ENCODE results near the gene FGA. TPM values are rescaled to one million over a fixed set of nuclear protein-coding genes. Genes with fewer than 3 reads are reported as not detected.

Gene FGA
- total and polyA plus RNA-seq, 4 donors: 8,747 to 25,210 (median 14,399) TPM

DNA sequence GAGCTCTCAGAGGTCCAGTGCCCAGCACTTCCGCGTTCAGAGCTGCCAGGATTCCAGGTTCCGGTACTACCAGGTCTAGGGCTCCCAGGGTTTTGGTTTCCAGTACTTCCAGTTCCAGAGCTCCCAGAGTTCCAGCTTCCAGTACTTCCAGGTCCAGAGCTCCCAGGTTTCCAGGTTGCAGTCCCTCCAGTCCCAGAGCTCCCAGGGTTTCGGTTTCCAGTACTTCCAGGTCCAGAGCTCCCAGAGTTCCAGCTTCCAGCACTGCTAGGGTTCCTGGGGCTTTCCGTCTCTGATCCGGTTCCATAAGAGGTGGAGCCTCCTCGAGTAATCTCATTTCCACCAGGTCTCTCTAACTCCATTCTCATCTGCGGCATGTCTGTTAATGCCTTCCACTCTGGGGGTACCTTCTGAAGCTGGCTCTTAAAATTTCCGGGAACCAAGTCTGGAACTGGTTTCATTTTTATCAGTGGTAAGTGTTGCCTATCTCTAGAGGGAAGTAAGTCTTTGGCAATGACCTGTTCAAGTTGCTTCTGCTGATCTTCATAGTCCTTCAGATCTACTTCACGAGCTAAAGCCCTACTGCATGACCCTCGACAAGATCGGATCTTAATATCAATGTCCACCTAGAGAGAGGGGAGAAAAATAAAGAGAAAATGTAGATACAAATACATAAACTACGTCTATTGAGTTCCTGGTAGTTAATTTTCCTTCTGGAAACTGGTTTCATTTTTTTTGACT lies 4.1 kb downstream of the FGA start:
- H3K9me3 ChIP-seq (ENCODE audit: control insufficient read depth in 4 of 4, low read length in 3 of 4): no peaks in the 10 kb centered on the region
- H3K4me3 ChIP-seq (ENCODE audit: low read depth in 1 of 3, low read length in 3 of 3): peak overlapping the region; percentile 39 to 94 (median 65)
- 35% methylated on average over 13 of the region's 13 CpGs for WGBS
- peaks cover 2 to 35% (median 29%) of the 10 kb centered on the region in 4 donors for H3K36me3 ChIP-seq (ENCODE audit: control insufficient read depth in 4 of 4, insufficient read depth in 3 of 4, low read depth in 1 of 4, low read length in 3 of 4)
- peaks cover 0 to 22% (median 7%) of the 10 kb centered on the region in 4 donors for H3K4me1 ChIP-seq (ENCODE audit: control insufficient read depth in 4 of 4, insufficient read depth in 4 of 4, low read length in 3 of 4)
- no peak for DNase-seq (ENCODE audit: low spot score)
- H3K27ac ChIP-seq (ENCODE audit: low read depth in 1 of 2, low read length in 2 of 2): peak overlapping the region; percentile 14 to 37
- no peaks in the 10 kb centered on the region for H3K27me3 ChIP-seq (ENCODE audit: control insufficient read depth in 4 of 4, insufficient read depth in 4 of 4, low read length in 3 of 4)
- TF ChIP-seq JUND (IDR thresholded peaks at IDR 0.05) (peak in 1 of 2 donors; percentile 21), FOXA2 (IDR thresholded peaks at IDR 0.05) (no peak), TAF1 (conservative IDR thresholded peaks at IDR 0.05) (no peak), FOXA1 (IDR thresholded peaks at IDR 0.05) (no peak), YY1 (IDR thresholded peaks at IDR 0.05) (no peak), SP1 (IDR thresholded peaks at IDR 0.05) (peak; percentile 17), HNF4G (IDR thresholded peaks at IDR 0.05) (no peak), EGR1 (IDR thresholded peaks at IDR 0.05; ENCODE audit: low read depth in 2 of 2) (peak in 1 of 2 donors; percentile 14), RXRA (IDR thresholded peaks at IDR 0.05) (no peak), GABPA (IDR thresholded peaks at IDR 0.05 in 1 of 2, conservative IDR thresholded peaks at IDR 0.05 in 1 of 2) (peak in 1 of 2 donors; percentile 18), HNF4A (conservative IDR thresholded peaks at IDR 0.05) (no peak), RAD21 (IDR thresholded peaks at IDR 0.05) (no peak)
- TF ChIP-seq, protein P1, sequence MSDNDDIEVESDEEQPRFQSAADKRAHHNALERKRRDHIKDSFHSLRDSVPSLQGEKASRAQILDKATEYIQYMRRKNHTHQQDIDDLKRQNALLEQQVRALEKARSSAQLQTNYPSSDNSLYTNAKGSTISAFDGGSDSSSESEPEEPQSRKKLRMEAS (IDR thresholded peaks at IDR 0.05): peak; percentile 69
- TF ChIP-seq, protein P2, sequence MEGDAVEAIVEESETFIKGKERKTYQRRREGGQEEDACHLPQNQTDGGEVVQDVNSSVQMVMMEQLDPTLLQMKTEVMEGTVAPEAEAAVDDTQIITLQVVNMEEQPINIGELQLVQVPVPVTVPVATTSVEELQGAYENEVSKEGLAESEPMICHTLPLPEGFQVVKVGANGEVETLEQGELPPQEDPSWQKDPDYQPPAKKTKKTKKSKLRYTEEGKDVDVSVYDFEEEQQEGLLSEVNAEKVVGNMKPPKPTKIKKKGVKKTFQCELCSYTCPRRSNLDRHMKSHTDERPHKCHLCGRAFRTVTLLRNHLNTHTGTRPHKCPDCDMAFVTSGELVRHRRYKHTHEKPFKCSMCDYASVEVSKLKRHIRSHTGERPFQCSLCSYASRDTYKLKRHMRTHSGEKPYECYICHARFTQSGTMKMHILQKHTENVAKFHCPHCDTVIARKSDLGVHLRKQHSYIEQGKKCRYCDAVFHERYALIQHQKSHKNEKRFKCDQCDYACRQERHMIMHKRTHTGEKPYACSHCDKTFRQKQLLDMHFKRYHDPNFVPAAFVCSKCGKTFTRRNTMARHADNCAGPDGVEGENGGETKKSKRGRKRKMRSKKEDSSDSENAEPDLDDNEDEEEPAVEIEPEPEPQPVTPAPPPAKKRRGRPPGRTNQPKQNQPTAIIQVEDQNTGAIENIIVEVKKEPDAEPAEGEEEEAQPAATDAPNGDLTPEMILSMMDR (IDR thresholded peaks at IDR 0.05; ENCODE audit: low read depth, low read length, missing input control): no peak
- TF ChIP-seq, protein P3, sequence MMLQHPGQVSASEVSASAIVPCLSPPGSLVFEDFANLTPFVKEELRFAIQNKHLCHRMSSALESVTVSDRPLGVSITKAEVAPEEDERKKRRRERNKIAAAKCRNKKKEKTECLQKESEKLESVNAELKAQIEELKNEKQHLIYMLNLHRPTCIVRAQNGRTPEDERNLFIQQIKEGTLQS (IDR thresholded peaks at IDR 0.05): no peak
- TF ChIP-seq, protein P4, sequence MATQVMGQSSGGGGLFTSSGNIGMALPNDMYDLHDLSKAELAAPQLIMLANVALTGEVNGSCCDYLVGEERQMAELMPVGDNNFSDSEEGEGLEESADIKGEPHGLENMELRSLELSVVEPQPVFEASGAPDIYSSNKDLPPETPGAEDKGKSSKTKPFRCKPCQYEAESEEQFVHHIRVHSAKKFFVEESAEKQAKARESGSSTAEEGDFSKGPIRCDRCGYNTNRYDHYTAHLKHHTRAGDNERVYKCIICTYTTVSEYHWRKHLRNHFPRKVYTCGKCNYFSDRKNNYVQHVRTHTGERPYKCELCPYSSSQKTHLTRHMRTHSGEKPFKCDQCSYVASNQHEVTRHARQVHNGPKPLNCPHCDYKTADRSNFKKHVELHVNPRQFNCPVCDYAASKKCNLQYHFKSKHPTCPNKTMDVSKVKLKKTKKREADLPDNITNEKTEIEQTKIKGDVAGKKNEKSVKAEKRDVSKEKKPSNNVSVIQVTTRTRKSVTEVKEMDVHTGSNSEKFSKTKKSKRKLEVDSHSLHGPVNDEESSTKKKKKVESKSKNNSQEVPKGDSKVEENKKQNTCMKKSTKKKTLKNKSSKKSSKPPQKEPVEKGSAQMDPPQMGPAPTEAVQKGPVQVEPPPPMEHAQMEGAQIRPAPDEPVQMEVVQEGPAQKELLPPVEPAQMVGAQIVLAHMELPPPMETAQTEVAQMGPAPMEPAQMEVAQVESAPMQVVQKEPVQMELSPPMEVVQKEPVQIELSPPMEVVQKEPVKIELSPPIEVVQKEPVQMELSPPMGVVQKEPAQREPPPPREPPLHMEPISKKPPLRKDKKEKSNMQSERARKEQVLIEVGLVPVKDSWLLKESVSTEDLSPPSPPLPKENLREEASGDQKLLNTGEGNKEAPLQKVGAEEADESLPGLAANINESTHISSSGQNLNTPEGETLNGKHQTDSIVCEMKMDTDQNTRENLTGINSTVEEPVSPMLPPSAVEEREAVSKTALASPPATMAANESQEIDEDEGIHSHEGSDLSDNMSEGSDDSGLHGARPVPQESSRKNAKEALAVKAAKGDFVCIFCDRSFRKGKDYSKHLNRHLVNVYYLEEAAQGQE (IDR thresholded peaks at IDR 0.05): no peak
- TF ChIP-seq, protein P5, sequence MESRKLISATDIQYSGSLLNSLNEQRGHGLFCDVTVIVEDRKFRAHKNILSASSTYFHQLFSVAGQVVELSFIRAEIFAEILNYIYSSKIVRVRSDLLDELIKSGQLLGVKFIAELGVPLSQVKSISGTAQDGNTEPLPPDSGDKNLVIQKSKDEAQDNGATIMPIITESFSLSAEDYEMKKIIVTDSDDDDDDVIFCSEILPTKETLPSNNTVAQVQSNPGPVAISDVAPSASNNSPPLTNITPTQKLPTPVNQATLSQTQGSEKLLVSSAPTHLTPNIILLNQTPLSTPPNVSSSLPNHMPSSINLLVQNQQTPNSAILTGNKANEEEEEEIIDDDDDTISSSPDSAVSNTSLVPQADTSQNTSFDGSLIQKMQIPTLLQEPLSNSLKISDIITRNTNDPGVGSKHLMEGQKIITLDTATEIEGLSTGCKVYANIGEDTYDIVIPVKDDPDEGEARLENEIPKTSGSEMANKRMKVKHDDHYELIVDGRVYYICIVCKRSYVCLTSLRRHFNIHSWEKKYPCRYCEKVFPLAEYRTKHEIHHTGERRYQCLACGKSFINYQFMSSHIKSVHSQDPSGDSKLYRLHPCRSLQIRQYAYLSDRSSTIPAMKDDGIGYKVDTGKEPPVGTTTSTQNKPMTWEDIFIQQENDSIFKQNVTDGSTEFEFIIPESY (IDR thresholded peaks at IDR 0.05): no peak
- H3K9ac ChIP-seq (ENCODE audit: low read depth in 1 of 2, low read length in 2 of 2): peak overlapping the region; percentile 93 to 97
